H9 (cell line): ENCODE data around the gene CD1C. TPM values are rescaled to one million over a fixed set of nuclear protein-coding genes. Genes with fewer than 3 reads are reported as not detected.

ENCODE experiments used
- DNase-seq: peaks from one replicate; pipeline ENCODE4 v3.0.0-alpha.2; 2017
- H2AFZ ChIP-seq: one replicate; pipeline ENCODE4 v1.6.1; 2013; ENCODE audit warnings: mild to moderate bottlenecking, low read length, control low read depth, moderate library complexity
- H2AK5ac ChIP-seq: 2 replicates; pipeline ENCODE4 v1.6.1; 2013; ENCODE audit warnings: low read length, control low read depth, mixed read lengths; ENCODE audit not compliant: insufficient read length
- H2BK120ac ChIP-seq: one replicate; pipeline ENCODE4 v1.6.1; 2013; ENCODE audit warnings: low read depth, mild to moderate bottlenecking, low read length, control low read depth, inconsistent platforms; ENCODE audit not compliant: poor library complexity, severe bottlenecking
- H2BK12ac ChIP-seq: 2 replicates; pipeline ENCODE4 v1.6.1; 2013; ENCODE audit warnings: low read length, control low read depth, mixed read lengths, low read depth; ENCODE audit not compliant: insufficient read length
- H2BK15ac ChIP-seq: 2 replicates; pipeline ENCODE4 v1.6.1; 2013; ENCODE audit warnings: low read depth, low read length, control low read depth
- H2BK20ac ChIP-seq: one replicate; pipeline ENCODE4 v1.6.1; 2013; ENCODE audit warnings: low read depth, mild to moderate bottlenecking, low read length, control low read depth, inconsistent platforms; ENCODE audit not compliant: poor library complexity, severe bottlenecking
- H2BK5ac ChIP-seq: 2 replicates; pipeline ENCODE4 v1.6.1; 2013; ENCODE audit warnings: low read length, control low read depth, mixed read lengths; ENCODE audit not compliant: insufficient read length
- H3K14ac ChIP-seq: 2 replicates; pipeline ENCODE4 v1.6.1; 2013; ENCODE audit warnings: low read length, control low read depth; ENCODE audit not compliant: insufficient read depth
- H3K18ac ChIP-seq: 2 replicates; pipeline ENCODE4 v1.6.1; 2013; ENCODE audit warnings: low read depth, mild to moderate bottlenecking, mixed read lengths, low read length, control low read depth; ENCODE audit not compliant: insufficient read length
- H3K23ac ChIP-seq: 2 replicates; pipeline ENCODE4 v1.6.1; 2013; ENCODE audit warnings: low read length, control low read depth, mixed read lengths, low read depth; ENCODE audit not compliant: insufficient read length
- H3K23me2 ChIP-seq: 2 replicates; pipeline ENCODE4 v1.6.1; 2013; ENCODE audit warnings: low read depth, mild to moderate bottlenecking, mixed read lengths, low read length, control low read depth; ENCODE audit not compliant: insufficient read length, poor library complexity, severe bottlenecking
- H3K27ac ChIP-seq: 2 replicates; pipeline ENCODE4 v1.5.1; 2013; ENCODE audit warnings: low read length, control low read depth, mixed read lengths, low read depth; ENCODE audit not compliant: insufficient read length
- H3K27me3 ChIP-seq: 2 replicates; pipeline ENCODE4 v1.6.1; 2013; ENCODE audit warnings: low read length, control low read depth, inconsistent platforms; ENCODE audit not compliant: insufficient read depth
- H3K4ac ChIP-seq: 2 replicates; pipeline ENCODE4 v1.6.1; 2013; ENCODE audit warnings: low read depth, mild to moderate bottlenecking, control low read depth, inconsistent platforms, low read length, moderate library complexity
- H3K4me1 ChIP-seq: 2 replicates; pipeline ENCODE4 v1.6.1; 2013; ENCODE audit warnings: low read length, control low read depth, inconsistent platforms; ENCODE audit not compliant: insufficient read depth
- H3K4me2 ChIP-seq: 2 replicates; pipeline ENCODE4 v1.6.1; 2013; ENCODE audit warnings: low read length, control low read depth, mixed read lengths; ENCODE audit not compliant: insufficient read length, insufficient read depth
- H3K56ac ChIP-seq: 2 replicates; pipeline ENCODE4 v1.6.1; 2013; ENCODE audit warnings: low read depth, mild to moderate bottlenecking, mixed read lengths, low read length, control low read depth; ENCODE audit not compliant: insufficient read length
- H3K79me1 ChIP-seq: 2 replicates; pipeline ENCODE4 v1.6.1; 2013; ENCODE audit warnings: low read depth, mild to moderate bottlenecking, moderate library complexity, low read length, control low read depth, inconsistent platforms; ENCODE audit not compliant: insufficient read depth, poor library complexity, severe bottlenecking
- H3K79me2 ChIP-seq: 2 replicates; pipeline ENCODE4 v1.6.1; 2013; ENCODE audit warnings: low read length, control low read depth, inconsistent platforms; ENCODE audit not compliant: insufficient read depth
- H3K9ac ChIP-seq: 2 replicates; pipeline ENCODE4 v1.6.1; 2013; ENCODE audit warnings: low read length, control low read depth, mixed read lengths; ENCODE audit not compliant: insufficient read length; ENCODE audit errors: extremely low read depth
- H3K9me3 ChIP-seq: one replicate; pipeline ENCODE4 v1.6.1; 2013; ENCODE audit warnings: low read depth, low read length, inconsistent platforms; ENCODE audit not compliant: control insufficient read depth
- H3T11ph ChIP-seq: one replicate; pipeline ENCODE4 v1.6.1; 2013; ENCODE audit warnings: mild to moderate bottlenecking, low read length, control low read depth, inconsistent platforms
- H4K20me1 ChIP-seq: one replicate; pipeline ENCODE4 v1.6.1; 2013; ENCODE audit not compliant: control insufficient read depth, insufficient read length, insufficient read depth
- H4K5ac ChIP-seq: 2 replicates; pipeline ENCODE4 v1.6.1; 2013; ENCODE audit warnings: low read depth, mild to moderate bottlenecking, mixed read lengths, low read length, control low read depth; ENCODE audit not compliant: insufficient read length
- H4K8ac ChIP-seq: replicated peaks from 2 replicates; pipeline ENCODE4 v1.6.1; 2013; ENCODE audit warnings: low read length, control low read depth, mixed read lengths, low read depth; ENCODE audit not compliant: insufficient read length
- H4K91ac ChIP-seq: 2 replicates; pipeline ENCODE4 v1.6.1; 2013; ENCODE audit warnings: low read depth, mild to moderate bottlenecking, moderate library complexity, mixed read lengths, low read length, control low read depth; ENCODE audit not compliant: insufficient read length
- H3K27ac Mint-ChIP-seq, 3 experiments: 2 replicates in 2 of 3; 3 replicates in 1 of 3; pipeline ENCODE4 v1.8.0; 2020 to 2021; ENCODE audit warnings: mixed read lengths in 3 of 3, mild to moderate bottlenecking in 1 of 3, moderate library complexity in 1 of 3
- H3K27me3 Mint-ChIP-seq: 2 replicates; pipeline ENCODE4 v1.8.0; 2021; ENCODE audit warnings: low read depth, mild to moderate bottlenecking, moderate library complexity, mixed read lengths
- H3K36me3 Mint-ChIP-seq, 3 experiments: 2 replicates in 2 of 3; 3 replicates in 1 of 3; pipeline ENCODE4 v1.8.0; 2020 to 2021; ENCODE audit warnings: low read depth in 3 of 3, mixed read lengths in 3 of 3; ENCODE audit not compliant: insufficient read depth in 1 of 3
- H3K4me1 Mint-ChIP-seq, 2 experiments: 2 replicates each; pipeline ENCODE4 v1.8.0; 2020; ENCODE audit warnings: mixed read lengths in 2 of 2
- H3K4me3 Mint-ChIP-seq, 2 experiments: 2 replicates in 1 of 2; 3 replicates in 1 of 2; pipeline ENCODE4 v1.8.0; 2020 to 2021; ENCODE audit warnings: mild to moderate bottlenecking in 2 of 2, mixed read lengths in 2 of 2, moderate library complexity in 1 of 2
- H3K9me3 Mint-ChIP-seq, 2 experiments: 2 replicates in 1 of 2; 3 replicates in 1 of 2; pipeline ENCODE4 v1.8.0; 2020; ENCODE audit warnings: mild to moderate bottlenecking in 2 of 2, mixed read lengths in 2 of 2, moderate library complexity in 1 of 2
- CTCF ChIP-seq: fragments of 200-600 bp; sonication (generic); conservative IDR thresholded peaks from 3 replicates; pipeline ENCODE4 v1.8.0; 2021; ENCODE audit warnings: antibody characterized with exemption, mild to moderate bottlenecking
- WGBS: extraction: QIAGEN DNeasy Blood & Tissue Kit; methylation state at CpG from one replicate; pipeline ENCODE4 v1.1.7; 2013; ENCODE audit warnings: missing lambda C conversion rate, low lambda C conversion rate, mixed read lengths; ENCODE audit not compliant: insufficient read length; ENCODE audit errors: extremely low coverage; 5-methylcytosine and 5-hydroxymethylcytosine counted together
- total RNA-seq: library from RNA; stranded (reverse); gene quantifications from 2 replicates; pipeline ENCODE4 v1.2.1, GENCODE V29; 2021

Gene CD1C
- total RNA-seq, 1 experiment from 2014 or later, result not detected

DNA sequence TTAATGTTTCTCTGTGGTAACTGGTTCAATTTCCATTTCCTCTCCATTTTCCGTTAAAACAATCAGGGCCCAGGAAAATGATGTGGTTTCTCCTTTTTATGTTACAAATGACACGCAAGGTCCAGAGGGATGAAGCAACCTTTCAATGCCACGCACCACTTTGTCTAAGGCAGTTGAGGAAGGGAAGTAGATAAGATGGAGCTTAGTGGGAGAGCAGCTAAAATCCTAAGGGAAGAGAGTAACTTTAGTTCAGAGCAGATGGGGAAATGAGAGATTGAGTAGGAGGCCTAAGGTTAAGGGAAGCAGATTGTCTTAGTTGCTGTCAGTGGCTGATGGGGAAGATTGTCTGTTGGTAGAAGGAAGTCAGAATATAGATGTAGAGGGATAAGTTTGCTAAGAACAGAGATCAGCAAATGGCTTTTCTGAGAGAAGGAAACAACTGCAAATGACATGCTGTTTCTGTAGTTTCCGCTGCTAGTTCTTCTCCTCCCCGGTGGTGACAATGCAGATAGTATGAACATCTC is 660 bp downstream of the CD1C start:
- no peak overlapping the region for H4K8ac ChIP-seq
- no peaks in the 10 kb centered on the region for H3K4me1 ChIP-seq
- H2BK12ac ChIP-seq, result no peak overlapping the region
- no peaks in the 10 kb centered on the region for H3K27me3 ChIP-seq
- H3K79me2 ChIP-seq, result no peaks in the 10 kb centered on the region
- no CpG with 5 or more reads among the region's 5 CpGs for WGBS
- no peak overlapping the region for H2BK15ac ChIP-seq
- no peak overlapping the region for H3K18ac ChIP-seq
- no peak overlapping the region for H2BK20ac ChIP-seq
- no peak overlapping the region for H3K4me2 ChIP-seq
- no peak overlapping the region for H3K23ac ChIP-seq
- Mint-ChIP-seq H3K4me3 (no peak overlapping the region), H3K36me3 (no peaks in the 10 kb centered on the region), H3K9me3 (no peaks in the 10 kb centered on the region), H3K4me1 (no peaks in the 10 kb centered on the region), H3K27ac (no peak overlapping the region), H3K27me3 (no peaks in the 10 kb centered on the region)
- H4K91ac ChIP-seq, result no peak overlapping the region
- H3K79me1 ChIP-seq, result no peaks in the 10 kb centered on the region
- no peak overlapping the region for H3K4ac ChIP-seq
- no peak overlapping the region for H3K9ac ChIP-seq
- H3K27ac ChIP-seq, result no peak overlapping the region
- no peaks in the 10 kb centered on the region for H3K23me2 ChIP-seq
- no peaks in the 10 kb centered on the region for H3K9me3 ChIP-seq
- no peaks in the 10 kb centered on the region for H4K20me1 ChIP-seq
- H3K56ac ChIP-seq, result no peak overlapping the region
- TF ChIP-seq CTCF, result no peak
- H3K14ac ChIP-seq, result no peak overlapping the region
- H3T11ph ChIP-seq, result no peak overlapping the region
- no peak overlapping the region for H4K5ac ChIP-seq
- no peak overlapping the region for H2AK5ac ChIP-seq
- H2AFZ ChIP-seq, result no peak overlapping the region
- DNase-seq, result no peak
- H2BK120ac ChIP-seq, result no peak overlapping the region
- H2BK5ac ChIP-seq, result no peak overlapping the region
